ENCODE measurements around the gene MYO19. TPM values are rescaled to one million over a fixed set of nuclear protein-coding genes. Genes with fewer than 3 reads are reported as not detected.
"Not testable (repeated sequence)": the region's sequence is repeated elsewhere in the genome, so short reads cannot be mapped to it uniquely, and the experiment has no call there.

MYO19 gene
- total RNA-seq, 1 donor from 2014 or later, result 37.1 TPM

DNA sequence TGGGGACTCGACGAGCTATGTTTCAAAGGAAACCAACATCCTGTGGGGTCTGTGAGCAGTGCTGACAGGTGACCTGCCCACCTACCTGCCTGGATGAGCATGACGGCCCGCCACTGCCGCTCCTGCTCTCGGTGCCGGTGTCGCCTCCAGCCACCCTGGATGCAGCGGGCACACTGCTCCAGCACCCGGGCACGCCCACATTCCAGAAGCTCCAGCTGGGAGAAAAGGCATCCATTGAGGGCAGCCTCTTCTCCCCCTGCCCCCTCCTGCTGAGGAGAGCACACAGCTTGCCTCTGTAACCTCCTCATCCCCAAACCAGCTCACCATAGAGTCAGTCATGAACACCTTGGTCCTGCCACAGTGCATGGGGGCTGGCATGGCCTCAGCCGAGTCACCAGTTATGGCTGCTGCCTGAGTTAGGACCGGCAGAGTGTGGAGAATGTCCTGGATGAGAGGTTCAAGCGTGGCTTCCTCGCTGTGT lies 33.9 kb downstream of the MYO19 start:
- DNase-seq (ENCODE audit: low spot score), result no peak

DNA sequence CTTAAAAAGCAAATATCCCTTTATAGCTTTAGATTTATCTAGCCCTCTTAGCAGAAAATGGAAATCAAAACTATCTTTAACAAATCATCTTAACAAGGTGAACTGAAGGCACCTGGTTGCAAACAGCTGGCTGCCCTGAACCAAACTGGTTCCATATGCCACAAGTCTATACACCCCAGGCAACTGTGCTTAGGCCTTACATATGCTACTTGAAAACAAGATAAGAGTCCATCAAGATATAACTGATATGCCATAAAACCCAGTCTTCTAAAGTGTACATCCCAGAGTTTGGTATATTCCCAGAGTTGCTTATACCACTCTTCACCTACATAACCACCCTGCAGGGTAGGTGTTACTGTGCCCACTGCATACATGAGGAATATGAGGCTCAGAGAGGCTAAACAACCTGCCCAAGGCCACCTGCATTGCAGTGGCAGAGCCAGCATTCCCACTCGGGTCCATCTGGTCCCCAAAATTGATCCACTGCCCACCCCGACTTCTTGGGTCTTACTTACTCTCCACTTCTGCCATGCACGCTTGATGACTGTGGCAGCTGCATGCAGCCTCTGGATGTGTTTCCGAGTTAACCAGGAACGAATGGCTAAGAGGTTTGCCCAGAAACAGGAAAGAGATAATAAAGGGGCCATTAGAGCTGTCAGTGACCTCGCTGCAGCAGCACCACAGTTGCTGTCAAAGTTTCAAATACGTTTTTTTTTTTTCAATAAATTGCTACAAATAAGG lies 35.9 kb downstream of the MYO19 start:
- DNase-seq (ENCODE audit: low spot score), result no peak

DNA sequence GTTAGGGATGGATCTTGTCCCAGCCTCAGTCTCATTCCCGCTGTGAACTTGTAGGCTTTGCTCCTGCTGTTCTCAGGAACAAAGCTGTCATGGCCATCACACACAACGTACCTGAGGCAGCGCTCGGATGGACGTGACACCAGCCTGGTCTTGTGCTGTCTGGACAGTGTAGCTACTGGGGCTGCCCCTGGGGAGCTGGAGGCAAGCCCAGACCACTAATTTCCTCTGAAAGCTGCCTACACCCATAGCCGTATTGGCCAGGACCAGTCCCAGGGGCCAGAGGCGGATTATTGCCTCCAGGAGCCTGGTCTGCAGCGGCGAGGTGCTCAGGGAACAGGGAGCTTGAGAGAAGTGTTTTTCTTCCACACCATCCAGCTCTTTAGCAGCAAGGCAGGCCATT lies 36.5 kb downstream of the MYO19 start:
- no peak for DNase-seq (ENCODE audit: low spot score)

DNA sequence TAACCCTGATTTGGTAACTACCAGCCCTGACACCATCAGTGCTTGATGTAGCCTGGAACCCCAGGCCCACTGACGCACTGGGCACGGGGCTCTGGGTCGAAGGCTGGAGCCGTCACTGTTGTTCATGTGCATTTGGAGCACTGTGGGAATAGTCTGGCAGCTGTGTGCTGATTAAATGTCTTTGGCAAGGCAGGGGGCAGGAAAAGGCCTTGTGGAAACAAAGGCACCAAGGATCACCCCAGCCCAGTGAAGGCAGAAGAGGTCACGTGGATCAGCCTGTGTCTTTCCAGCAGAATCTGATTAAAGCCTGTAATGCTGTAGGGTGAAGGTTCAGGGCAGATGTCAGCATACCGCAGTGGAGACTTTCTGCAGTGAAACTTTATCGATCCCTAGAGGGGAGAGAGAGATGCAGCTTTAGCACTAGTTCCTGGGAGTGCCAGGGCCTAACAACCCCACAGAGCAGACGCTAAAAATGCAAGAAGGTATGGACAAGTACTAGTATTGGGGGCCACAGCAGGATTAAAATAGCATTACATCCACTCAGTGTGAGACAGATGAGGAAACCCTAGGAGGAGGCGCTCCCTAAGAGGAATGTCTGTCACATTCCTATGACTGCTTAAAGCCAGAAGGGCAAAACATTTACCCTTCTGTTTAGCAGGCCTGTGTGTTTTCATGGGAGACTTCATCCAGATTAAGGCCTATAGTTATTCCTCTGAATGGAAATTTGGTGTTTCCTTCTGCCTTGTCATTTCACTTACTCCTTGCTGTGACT lies 38.5 kb downstream of the MYO19 start:
- DNase-seq (ENCODE audit: low spot score), result no peak

DNA sequence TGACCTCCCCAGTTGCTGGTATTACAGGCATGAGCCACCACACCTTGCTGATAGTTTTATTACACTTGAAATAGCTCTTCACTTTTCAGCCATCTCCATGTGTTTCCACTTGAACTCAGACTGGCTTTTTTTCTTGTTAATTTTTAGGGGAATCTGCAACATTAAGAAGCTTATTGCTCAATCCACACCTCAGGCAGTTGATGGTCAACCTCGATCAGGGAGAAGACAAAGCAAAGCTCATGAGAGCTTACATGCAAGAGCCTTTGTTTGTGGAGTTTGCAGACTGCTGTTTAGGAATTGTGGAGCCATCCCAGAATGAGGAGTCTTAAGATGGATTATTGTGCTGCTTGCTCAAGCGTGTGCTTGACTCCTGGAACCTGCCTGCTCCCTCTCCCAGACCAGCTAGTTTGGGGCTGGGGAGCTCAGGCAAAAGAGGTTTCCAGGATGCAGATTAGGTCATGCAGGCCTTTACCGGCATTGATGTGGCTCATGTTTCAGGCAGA lies 39.5 kb downstream of the MYO19 start:
- DNase-seq (ENCODE audit: low spot score), result no peak

DNA sequence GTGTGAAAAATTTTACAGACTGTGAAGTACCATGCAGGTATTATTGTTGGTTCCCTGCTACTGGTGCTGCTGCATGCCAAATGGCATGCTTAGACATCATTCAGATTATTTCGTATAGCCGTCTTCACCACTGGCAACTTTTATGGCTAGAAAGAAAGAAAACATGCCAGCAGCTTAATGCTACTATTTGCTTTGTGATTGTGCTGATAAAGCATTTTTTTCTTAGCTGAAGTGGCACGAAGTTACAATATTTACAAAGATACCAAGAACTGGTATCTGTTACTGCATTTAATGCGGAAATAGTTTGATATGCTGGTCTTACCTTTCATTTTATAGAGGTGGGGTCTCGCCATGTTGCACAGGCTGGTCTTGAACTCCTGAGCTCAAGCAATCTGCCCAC lies 40.0 kb downstream of the MYO19 start:
- DNase-seq (ENCODE audit: low spot score), result no peak

DNA sequence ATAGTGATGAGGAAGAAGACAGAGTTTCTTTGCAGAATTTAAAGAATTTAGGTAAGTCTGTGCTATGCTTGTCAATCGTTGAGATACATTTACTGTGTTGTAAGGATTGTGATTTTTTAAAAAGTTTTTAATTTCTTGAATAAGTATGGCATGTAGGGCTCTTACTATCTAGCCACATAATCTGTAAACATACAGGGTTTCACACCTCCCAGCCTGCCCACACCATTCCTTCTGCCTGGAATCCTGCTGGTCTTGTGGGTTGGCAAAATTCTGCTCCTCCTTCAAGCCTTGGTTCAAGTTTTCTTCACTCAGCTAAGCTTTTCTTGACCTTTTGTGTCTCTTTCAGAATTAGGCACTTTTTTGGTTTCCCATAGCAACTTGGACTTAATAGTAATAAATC lies 40.7 kb downstream of the MYO19 start:
- no peak for DNase-seq (ENCODE audit: low spot score)

DNA sequence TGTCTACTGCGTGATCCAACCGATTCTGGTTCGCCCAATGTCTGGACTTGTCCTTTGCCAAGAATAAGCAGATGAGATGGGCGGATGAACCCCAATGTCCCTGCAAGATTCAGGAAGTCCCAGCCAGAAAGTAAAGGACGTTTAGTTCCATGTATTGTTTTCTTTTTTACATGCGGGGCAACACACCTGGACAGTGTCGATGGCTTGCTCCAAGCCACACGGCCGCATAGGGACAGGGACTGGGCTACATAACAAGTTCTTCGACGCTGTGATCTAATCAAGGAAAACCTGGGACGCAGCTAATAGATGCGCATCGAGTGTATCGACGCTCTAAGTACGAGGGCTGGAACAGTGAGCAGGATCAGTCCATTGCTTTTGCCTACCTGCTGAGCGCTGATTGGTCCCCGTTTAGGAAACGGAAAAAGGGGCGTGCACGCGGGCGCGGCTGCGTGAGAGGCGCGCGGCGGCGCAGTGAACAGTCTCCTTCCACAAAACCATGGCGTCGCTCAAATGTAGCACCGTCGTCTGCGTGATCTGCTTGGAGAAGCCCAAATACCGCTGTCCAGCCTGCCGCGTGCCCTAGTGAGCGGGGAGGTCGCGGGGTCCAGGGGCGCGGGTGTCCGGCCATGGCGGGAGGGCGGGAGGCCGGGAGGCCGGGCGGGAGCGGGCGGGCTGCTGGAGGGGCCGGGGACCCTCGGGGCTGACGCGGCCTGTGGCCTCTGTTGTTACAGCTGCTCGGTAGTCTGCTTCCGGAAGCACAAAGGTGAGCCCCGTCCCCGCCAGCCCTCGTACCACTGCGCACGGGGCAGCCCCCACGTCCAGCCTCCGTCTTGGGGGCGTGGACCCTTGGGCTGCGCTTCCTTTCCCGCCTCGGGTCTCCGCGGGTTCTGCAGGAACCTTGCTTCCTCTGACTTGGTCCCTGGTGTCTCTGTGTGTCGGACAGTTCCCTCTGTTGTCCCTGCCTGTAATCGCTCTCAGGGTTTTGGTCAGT lies 48.2 kb downstream of the MYO19 start, which contains the start of gene ZNHIT3:
Gene ZNHIT3 (plus strand): TSS at position 478 of the 991 bp plus-strand sequence. CDS start 19 bp downstream, at position 497.
- DNase-seq (ENCODE audit: low spot score), result peak; percentile 97

DNA sequence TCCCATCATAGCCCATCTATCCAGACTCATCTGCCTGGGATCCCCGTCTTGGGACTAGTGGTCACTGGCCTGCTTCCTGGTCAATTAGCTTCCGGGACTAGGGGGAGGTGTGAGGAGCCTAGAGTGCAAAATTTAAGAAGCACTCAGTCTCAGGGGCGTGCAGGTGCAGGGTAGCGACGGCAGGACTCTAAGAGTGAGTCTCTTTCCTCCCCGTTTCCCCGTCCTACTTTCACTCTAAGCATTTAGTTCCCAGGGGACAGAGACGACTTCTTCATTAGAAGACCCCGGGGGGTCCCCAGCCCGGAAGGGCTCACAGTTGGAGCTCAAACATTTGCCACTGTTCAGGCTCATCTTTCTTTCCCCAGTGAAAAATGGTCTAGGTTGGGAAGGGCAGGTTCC lies 48.9 kb downstream of the MYO19 start:
- DNase-seq (ENCODE audit: low spot score), result no peak

DNA sequence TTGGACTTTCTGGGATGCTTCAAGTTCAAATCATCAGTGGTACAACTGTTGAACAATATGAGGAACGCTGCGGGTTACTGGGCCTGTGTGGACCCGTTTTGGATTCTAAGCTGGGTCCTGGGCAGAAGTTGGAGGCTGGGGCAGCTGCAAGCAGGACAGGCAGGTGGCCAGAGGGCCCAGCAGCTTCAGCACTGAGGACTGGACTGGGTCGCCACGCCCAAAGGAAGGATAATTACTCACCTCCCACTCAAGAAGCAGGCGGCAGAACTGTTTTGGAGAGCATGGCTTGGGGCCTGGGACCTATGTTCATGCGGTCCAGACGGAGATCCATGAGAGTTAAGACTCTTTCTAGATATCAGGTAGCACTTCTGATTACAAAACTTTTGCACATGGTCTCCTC lies 49.6 kb downstream of the MYO19 start:
- no peak for DNase-seq (ENCODE audit: low spot score)

DNA sequence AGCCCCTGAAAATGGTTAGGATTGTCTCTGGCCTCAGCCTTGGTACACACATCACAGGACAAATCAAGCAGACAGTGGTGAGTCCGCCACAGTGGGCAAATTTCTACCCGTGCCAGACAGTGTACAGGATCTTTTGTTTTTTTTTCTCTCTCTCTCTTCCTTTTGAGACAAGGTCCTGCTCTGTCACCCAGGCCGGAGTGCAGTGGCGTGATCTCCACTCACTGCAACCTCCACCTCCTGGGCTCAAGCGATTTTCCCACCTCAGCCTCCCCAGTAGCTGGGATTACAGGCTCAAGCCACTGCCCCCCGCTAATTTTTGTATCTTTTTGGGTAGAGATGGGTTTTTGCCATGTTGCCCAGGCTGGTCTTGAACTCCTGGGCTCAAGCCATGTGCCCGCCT lies 50.6 kb downstream of the MYO19 start:
- DNase-seq (ENCODE audit: low spot score), result not testable (repeated sequence)

DNA sequence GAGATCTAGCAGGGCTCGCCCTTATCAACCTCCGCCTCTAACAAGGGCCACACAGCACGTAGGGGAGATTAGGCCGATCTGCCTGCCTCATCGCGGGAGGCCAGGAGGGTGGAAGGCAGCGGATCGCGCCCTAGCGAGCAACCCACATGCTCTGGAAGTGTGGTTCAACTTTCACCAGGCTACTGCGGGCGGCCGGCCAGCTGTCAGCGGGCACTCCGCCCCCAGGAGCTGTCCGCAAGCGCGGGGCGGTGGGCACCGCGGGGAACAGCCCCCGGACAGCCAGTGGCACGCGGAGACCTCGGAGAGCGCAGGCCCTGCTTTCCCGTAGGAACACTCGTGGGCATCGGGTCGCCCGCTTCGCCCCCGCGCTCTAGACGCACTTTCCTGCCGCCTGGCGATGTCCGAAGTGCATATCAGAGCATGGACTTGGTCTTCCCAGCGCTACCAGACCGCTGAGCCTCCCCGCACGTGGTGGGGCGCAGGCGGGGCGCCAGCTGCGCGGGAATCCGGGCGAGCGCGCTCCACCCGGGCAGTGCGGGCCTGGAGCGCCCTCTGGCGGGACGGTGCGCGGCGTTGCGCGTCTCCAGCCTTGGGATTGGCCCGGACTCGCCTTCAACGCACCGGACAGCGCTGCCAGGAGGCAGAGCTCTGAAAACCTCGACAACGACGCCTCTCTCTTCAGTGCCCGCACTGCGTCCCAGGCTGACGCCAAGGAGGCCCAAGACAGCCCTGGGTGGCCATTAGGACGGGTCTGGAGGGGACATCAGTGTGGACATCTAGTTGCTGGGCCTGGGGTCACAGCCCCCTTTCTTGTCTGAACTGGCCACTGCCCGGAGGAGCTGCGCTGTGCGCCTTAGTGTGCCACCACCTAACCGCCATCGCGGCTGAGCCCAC lies 51.8 kb downstream of the MYO19 start:
- DNase-seq (ENCODE audit: low spot score), result peak; percentile 73

DNA sequence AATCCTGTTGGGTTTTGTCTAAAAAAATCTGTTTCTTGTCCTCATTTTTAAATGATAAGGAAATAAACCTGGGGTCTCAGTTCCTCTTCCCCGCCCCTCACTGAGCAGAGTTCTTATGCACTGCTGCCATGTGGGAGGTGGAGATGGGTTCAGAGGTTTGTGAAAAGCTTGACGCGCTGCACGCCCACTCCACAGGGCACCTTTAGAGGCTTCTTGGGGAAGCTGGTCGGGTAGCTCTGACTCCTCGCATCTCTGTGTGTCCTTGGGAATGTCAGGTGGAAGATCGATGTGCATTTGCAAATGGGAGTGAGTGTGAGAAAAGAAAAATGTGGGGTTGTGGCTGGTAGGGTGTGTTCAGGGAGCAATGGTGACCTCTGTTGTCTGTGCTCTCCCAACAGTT lies 52.8 kb downstream of the MYO19 start:
- DNase-seq (ENCODE audit: low spot score), result no peak

DNA sequence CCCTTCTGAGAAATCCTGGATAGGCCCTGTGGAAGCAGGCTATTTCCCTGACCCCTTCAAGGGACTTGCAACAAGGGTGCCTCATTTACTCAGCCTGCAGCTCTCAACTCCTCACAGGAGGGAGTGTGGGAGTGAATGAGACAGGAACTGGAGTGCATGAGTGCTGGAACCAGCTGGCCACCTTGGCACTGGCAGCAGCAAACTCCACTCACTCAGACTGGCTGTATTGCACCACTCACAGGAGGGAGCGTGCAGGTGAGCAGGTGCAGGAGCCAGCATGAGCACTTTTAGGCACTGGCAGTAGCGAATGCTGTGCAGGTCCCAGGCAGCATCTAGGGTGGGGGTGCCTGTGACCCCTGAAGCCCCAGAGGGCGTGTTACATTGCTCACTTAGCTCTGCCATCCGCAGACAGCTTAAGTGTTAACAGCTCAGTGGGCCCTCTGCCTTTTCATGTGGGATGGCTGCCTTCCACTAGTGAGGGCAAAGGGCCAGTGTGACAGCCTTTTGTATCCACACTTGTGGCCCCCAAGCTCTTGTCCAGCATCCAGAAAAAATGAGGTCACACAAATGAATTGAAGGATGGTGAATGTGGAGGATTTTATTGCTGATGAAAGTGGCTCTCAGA lies 59.2 kb downstream of the MYO19 start:
- no peak for DNase-seq (ENCODE audit: low spot score)

DNA sequence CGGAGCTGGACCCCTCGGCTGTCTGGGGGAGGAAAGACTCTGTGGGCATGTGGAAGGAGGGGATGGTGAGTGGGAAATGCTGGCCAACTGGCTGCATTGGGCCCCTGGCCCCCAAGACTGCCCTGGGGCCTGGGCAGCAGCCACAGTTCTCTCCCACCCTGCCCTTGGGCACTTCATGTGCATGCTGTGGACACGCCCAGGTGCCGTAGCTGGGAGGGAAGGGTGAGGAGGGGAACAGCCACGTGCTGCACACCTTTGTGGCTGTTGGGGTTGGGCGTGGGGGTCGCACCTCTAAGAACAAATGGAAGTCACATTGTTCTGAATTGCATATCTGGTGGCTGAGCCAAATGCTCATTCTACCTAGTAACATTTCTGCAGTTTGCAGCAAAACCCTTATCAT lies 60.1 kb downstream of the MYO19 start:
- no peak for DNase-seq (ENCODE audit: low spot score)

DNA sequence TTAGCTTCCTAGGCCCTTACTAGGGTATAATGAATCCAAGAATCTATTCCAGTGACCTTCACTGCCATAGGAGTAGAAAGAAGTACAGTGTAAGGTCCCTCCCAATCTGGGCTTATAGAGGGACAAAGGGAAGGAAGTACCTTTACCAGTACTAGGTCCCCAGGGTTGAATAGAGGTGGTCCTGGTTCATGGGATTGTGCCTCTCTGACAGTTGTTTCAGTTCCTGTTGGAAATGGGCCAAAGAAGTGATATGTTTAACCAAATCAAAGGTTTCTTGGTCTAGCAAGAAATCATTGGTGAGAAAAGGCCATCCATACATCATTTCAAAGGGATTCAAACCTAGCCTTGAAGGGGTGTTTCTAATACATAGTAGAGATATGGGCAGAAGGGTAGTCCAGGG lies 64.2 kb downstream of the MYO19 start:
- DNase-seq (ENCODE audit: low spot score), result no peak

DNA sequence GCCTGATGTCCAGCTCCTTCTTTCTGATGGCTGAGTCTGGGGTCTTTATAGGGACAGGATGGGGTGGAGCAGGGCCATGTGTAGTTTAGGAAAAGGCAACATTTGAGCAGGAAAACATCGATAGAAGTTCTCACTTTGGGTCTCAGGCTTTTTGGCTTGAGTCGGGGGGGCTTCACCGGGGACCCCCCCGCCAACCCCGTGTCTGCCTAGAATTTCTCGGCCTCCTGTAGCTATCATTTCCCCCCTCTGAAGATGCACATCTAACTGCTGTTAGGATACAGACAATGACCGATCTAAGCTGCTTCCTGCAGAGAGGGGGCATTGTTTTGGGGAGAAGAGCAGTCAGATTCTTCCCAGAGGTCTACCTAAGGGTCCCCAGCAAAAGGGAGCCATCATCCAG lies 64.9 kb downstream of the MYO19 start:
- no peak for DNase-seq (ENCODE audit: low spot score)

DNA sequence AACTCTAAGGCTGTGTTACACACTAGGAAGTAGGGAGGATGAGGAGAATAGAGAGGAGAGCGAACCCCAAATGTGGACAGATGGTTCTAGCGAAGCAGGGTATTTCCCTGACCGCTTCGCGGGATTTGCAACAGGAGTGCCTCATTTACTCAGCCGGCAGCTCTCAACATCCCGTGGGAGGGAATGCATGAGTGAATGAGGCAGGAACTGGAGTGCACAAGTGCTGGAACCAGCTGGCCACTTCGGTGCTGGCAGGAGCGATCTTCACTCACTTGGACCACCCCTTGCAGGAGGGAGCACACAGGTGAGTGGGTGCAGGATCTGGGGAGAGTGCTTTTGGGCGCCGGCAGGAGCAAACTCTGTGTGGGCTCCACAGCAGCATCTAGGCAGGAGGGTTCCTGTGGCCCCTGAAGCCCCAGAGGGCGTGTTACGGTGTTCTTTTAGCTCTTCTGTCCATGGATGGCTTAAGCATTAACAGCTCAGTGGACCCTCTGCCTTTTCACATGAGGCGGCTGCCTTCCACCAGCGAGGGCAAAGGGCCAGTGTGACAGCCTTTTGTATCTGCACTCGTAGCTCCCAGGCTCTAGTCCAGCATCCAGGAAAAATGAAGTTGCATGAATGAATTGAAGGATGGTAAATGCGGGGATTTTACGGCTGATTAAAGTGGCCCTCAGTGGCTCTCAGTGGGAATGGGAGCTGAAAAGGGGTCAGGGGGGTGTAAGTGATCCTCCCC lies 65.6 kb downstream of the MYO19 start:
- no peak for DNase-seq (ENCODE audit: low spot score)

DNA sequence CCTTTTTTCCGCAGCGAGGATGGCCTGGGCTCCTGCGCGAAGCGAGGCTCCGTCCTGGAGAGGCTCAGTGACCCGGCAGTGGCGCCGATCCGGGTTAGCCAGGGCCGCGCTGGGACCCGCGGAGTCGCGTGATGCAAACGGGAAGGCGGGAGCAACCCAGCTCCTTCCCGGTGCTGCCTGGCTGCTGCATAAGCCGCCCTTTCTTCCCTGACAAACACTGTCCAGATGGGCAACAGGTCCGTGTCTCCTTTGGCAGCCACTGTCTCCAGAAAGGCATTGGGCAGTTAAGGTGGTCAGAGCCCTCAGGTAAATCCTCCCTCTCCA lies 69.9 kb downstream of the MYO19 start:
- no peak for DNase-seq (ENCODE audit: low spot score)

All from umbilical cord (tissue), 2 donors.